K562 (cell line): ENCODE measurements around the gene PLS1. TPM values are rescaled to one million over a fixed set of nuclear protein-coding genes. Genes with fewer than 3 reads are reported as not detected.

Source experiments
- ATAC-seq: fragments of 200-7000 bp; cut with Tn5 transposase; 3 replicates; pipeline ENCODE4 v1.9.1; 2020; ENCODE audit warnings: moderate library complexity
- BruUV-seq: library from RNA; stranded (reverse); fragments of 400-500 nt; replicated peaks from 2 replicates; lab custom pipeline; 2021; lab: Mats Ljungman, UMichigan
- CTCF ChIA-PET: fragments of 300-600 bp; formaldehyde crosslinking; extraction: SDS; loops from one replicate; lab custom pipeline; 2021; ENCODE audit warnings: low intra/inter-chr PET ratio; lab: Yijun Ruan, JAX
- POLR2A ChIA-PET: fragments of 300-600, 350-650 bp; sonication (Branson Sonifier 250); formaldehyde crosslinking; extraction: SDS; loops from one replicate; lab custom pipeline; 2021; ENCODE audit warnings: antibody characterized with exemption, inconsistent platforms; lab: Yijun Ruan, JAX
- DNase-seq, 4 experiments: peaks; one replicate each; pipeline versions ENCODE4 v3.0.0 to v3.0.0-alpha.2; 2011 to 2018; ENCODE audit warnings: low spot score in 3 of 4, mixed read lengths in 3 of 4; ENCODE audit errors: extremely low read depth in 1 of 4
- FAIRE-seq: peaks from 2 replicates; lab custom pipeline; 2011; peaks lifted over from hg19 to GRCh38; lab: Jason Lieb, UNC
- H2AFZ ChIP-seq: 2 replicates; pipeline ENCODE4 v1.6.0; 2011; ENCODE audit warnings: low read depth, low read length, control low read depth, inconsistent platforms
- H3K27ac ChIP-seq: fragments of 200-600 bp; 3 replicates; pipeline ENCODE4 v1.8.0; 2011; ENCODE audit warnings: low read depth, mild to moderate bottlenecking, control low read depth, inconsistent platforms, low read length, moderate library complexity, mixed read lengths; ENCODE audit errors: extremely low read depth
- H3K27me3 ChIP-seq, 2 experiments: fragments of 300-600 bp in 1 of 2; 2 replicates in 1 of 2; 3 replicates in 1 of 2; pipeline versions ENCODE4 v1.6.0 to v1.8.0; 2011; ENCODE audit warnings: inconsistent platforms in 2 of 2, low read length in 2 of 2, mild to moderate bottlenecking in 1 of 2, mixed read lengths in 1 of 2, moderate library complexity in 1 of 2; ENCODE audit not compliant: control insufficient read depth in 2 of 2, insufficient read depth in 2 of 2
- H3K36me3 ChIP-seq: fragments of 300-600 bp; 3 replicates; pipeline ENCODE4 v1.8.0; 2011; ENCODE audit warnings: mild to moderate bottlenecking, low read length, inconsistent platforms; ENCODE audit not compliant: control insufficient read depth, insufficient read depth
- H3K4me1 ChIP-seq, 2 experiments: fragments of 200-600 bp in 1 of 2; replicated peaks in 1 of 2; 2 replicates in 1 of 2; 3 replicates in 1 of 2; pipeline versions ENCODE4 v1.5.1 to v1.8.0; 2011; ENCODE audit warnings: inconsistent platforms in 2 of 2, low read length in 2 of 2, mild to moderate bottlenecking in 1 of 2, mixed read lengths in 1 of 2, moderate library complexity in 1 of 2; ENCODE audit not compliant: control insufficient read depth in 2 of 2, insufficient read depth in 2 of 2
- H3K4me2 ChIP-seq: 2 replicates; pipeline ENCODE4 v1.6.1; 2011; ENCODE audit warnings: low read length, control low read depth, inconsistent platforms, mixed read lengths; ENCODE audit not compliant: insufficient read depth
- H3K4me3 ChIP-seq: fragments of 200-600 bp; sonication (generic), shearing (Covaris generic); 2 replicates; pipeline ENCODE4 v1.5.1; 2016; ENCODE audit warnings: control low read depth, inconsistent platforms
- H3K79me2 ChIP-seq: fragments of 200-600 bp; 3 replicates; pipeline ENCODE4 v1.8.0; 2011; ENCODE audit warnings: low read length, inconsistent platforms; ENCODE audit not compliant: control insufficient read depth, insufficient read depth
- H3K9ac ChIP-seq, 2 experiments: 2 replicates each; pipeline versions ENCODE4 v1.6.0 to v1.6.1; 2011; ENCODE audit warnings: low read depth in 2 of 2, low read length in 2 of 2, control low read depth in 1 of 2, inconsistent platforms in 1 of 2, mild to moderate bottlenecking in 1 of 2, mixed read lengths in 1 of 2; ENCODE audit not compliant: insufficient read depth in 1 of 2
- H3K9me1 ChIP-seq: one replicate; pipeline ENCODE4 v1.6.0; 2011; ENCODE audit warnings: inconsistent platforms, mild to moderate bottlenecking, low read length, moderate library complexity; ENCODE audit not compliant: control insufficient read depth, insufficient read depth
- H3K9me3 ChIP-seq: replicated peaks from 2 replicates; pipeline ENCODE4 v1.5.1; 2011; ENCODE audit warnings: low read depth, low read length, inconsistent platforms; ENCODE audit not compliant: control insufficient read depth, insufficient read depth
- H4K20me1 ChIP-seq: replicated peaks from 2 replicates; pipeline ENCODE4 v1.6.1; 2011; ENCODE audit warnings: low read length, inconsistent platforms, mixed read lengths; ENCODE audit not compliant: control insufficient read depth, insufficient read depth
- BRCA1 ChIP-seq, 2 experiments: fragments of 450-650 bp in 1 of 2; sonication (generic) in 1 of 2; formaldehyde crosslinking in 1 of 2; IDR thresholded peaks; 2 replicates each; pipeline versions ENCODE4 v1.5.0 to v1.6.1; 2017 to 2020; ENCODE audit warnings: mild to moderate bottlenecking in 1 of 2, missing genetic modification reagents in 1 of 2
- CHD2 ChIP-seq: IDR thresholded peaks from 2 replicates; pipeline ENCODE4 v1.6.1; 2011; ENCODE audit warnings: low read depth, low read length
- GTF3C2 ChIP-seq: IDR thresholded peaks from 3 replicates; pipeline ENCODE4 v1.6.1; 2011; ENCODE audit warnings: borderline replicate concordance, mild to moderate bottlenecking, moderate library complexity; ENCODE audit not compliant: insufficient read length; ENCODE audit errors: extremely low read depth
- RBM39 ChIP-seq: fragments of 200-400 bp; formaldehyde crosslinking; optimal IDR thresholded peaks from 2 replicates; pipeline ENCODE3; 2018; ENCODE audit warnings: low read depth, low read length
- TRIM24 ChIP-seq, 2 experiments: fragments of 450-650 bp; IDR thresholded peaks; 2 replicates each; pipeline ENCODE4 v1.6.1; 2016
- YY1 ChIP-seq, 3 experiments: IDR thresholded peaks; 2 replicates each; pipeline ENCODE4 v1.6.1; 2011; ENCODE audit warnings: low read length in 2 of 3, mild to moderate bottlenecking in 2 of 3, moderate library complexity in 2 of 3, borderline replicate concordance in 1 of 3, control low read depth in 1 of 3, low read depth in 1 of 3; ENCODE audit not compliant: insufficient read depth in 3 of 3, insufficient replicate concordance in 2 of 3, control insufficient read depth in 1 of 3, insufficient read length in 1 of 3; ENCODE audit errors: extremely low read depth in 1 of 3
- WGBS: fragments of 100-300 bp; shearing (Covaris generic); methylation state at CpG from one replicate; pipeline ENCODE4 v1.1.6; 2016; ENCODE audit warnings: low coverage, mixed read lengths; ENCODE audit not compliant: insufficient coverage; ENCODE audit errors: missing lambda C conversion rate; 5-methylcytosine and 5-hydroxymethylcytosine counted together
- in situ Hi-C: fragments of 300-500 bp; cut with MboI; formaldehyde crosslinking; loops from 4 replicates; pipeline ENCODE4 v1.15.0; 2018; ENCODE audit warnings: inconsistent platforms, mixed read lengths
- intact Hi-C: fragments of 100-400 bp; cut with micrococcal nuclease; formaldehyde crosslinking; loops from 2 replicates; pipeline ENCODE4 v1.14.2; 2022
- polyA plus RNA-seq, 8 experiments: library from polyadenylated mRNA; depleted of rRNA in 4 of 8; stranded (reverse) in 5 of 8; unstranded in 3 of 8; fragments of >200 nt; fragmentation: Nextera tagmentation in 2 of 8; fragmentation: Illumina TruSeq in 1 of 8; extraction: Ambion mirVana in 2 of 8; extraction: Trizol in 1 of 8; gene quantifications; 2 replicates each; pipeline versions ENCODE4 v1.2.1 to v1.2.3, GENCODE V29; 2011 to 2014; ENCODE audit warnings: inconsistent platforms in 1 of 8, missing spikeins in 1 of 8
- total RNA-seq, 7 experiments: library from RNA; depleted of rRNA in 6 of 7; stranded (reverse); fragments of >200 nt in 6 of 7; fragmentation: Illumina TruSeq in 2 of 7; extraction: Trizol in 2 of 7; gene quantifications; 2 replicates each; pipeline versions ENCODE4 v1.2.1 to v1.2.3, GENCODE V29; 2011 to 2021; ENCODE audit warnings: low replicate concordance in 1 of 7

PLS1 gene
- total and polyA plus RNA-seq, 9 of the 15 experiments (the other 6 are each of a cell fraction or from before 2014, with no cell fraction given), result 6.1 to 21.3 (median 13.0) TPM

GRCh38 chr3:142664311-142664710 lies 68.1 kb downstream of the PLS1 start:
- H3K4me3 ChIP-seq, result no peak overlapping the region
- H3K27ac ChIP-seq, result no peak overlapping the region
- no TSS peak for BruUV-seq
- no peaks in the 10 kb centered on the region for H3K4me1 ChIP-seq
- H3K4me2 ChIP-seq, result no peak overlapping the region
- WGBS, result 44% methylated on average over 2 of the region's 2 CpGs
- intact Hi-C loops (no loop called here), in situ Hi-C loops (no loop called here)
- H2AFZ ChIP-seq, result no peak overlapping the region
- FAIRE-seq, result no peak
- no peaks in the 10 kb centered on the region for H3K9me1 ChIP-seq
- TF ChIP-seq TRIM24 (IDR thresholded peaks at IDR 0.05), result no peak
- no peak for TF ChIP-seq BRCA1 (IDR thresholded peaks at IDR 0.05)
- TF ChIP-seq BRCA1 (CRISPR knock-in tag; IDR thresholded peaks at IDR 0.05), result no peak
- TF ChIP-seq CHD2, result no peak
- TF ChIP-seq RBM39, result no peak
- TF ChIP-seq YY1 (IDR thresholded peaks at IDR 0.05; ENCODE audit: borderline replicate concordance in 1 of 3, control insufficient read depth in 1 of 3, extremely low read depth in 1 of 3, insufficient read depth in 3 of 3, insufficient read length in 1 of 3, insufficient replicate concordance in 2 of 3, low read depth in 1 of 3, low read length in 2 of 3), result no peak
- no peak for TF ChIP-seq GTF3C2
- ATAC-seq, result no peak
- no peak for DNase-seq
- H3K9me3 ChIP-seq, result no peaks in the 10 kb centered on the region
- no peaks in the 10 kb centered on the region for H3K79me2 ChIP-seq
- no peak overlapping the region for H3K9ac ChIP-seq
- no peaks in the 10 kb centered on the region for H4K20me1 ChIP-seq
- H3K27me3 ChIP-seq, result no peaks in the 10 kb centered on the region
- H3K36me3 ChIP-seq, result peaks cover 4% of the 10 kb centered on the region; the same call in 1 of the 3 replicates
- ChIA-PET POLR2A (interaction anchor here (1.1 kb wide), 1 partner anchor 59 kb away, joined by 3 read pairs; the partner anchor contains the start of gene TRPC1), CTCF (no interaction called here)
